ENCODE measurements around the gene IGBP1.

GRCh38 chrX:70128071-70128470 lies 5.2 kb upstream of the IGBP1 start:
- TF ChIP-seq CTCF (IDR thresholded peaks at IDR 0.05 in 8 of 11, conservative IDR thresholded peaks at IDR 0.05 in 3 of 11), result no peak
- no peak for TF ChIP-seq POLR2A (IDR thresholded peaks at IDR 0.05)

Data from spleen (tissue), 7 donors.